Measurements from ENCODE around the gene PROKR1.
"Not testable (repeated sequence)": the region's sequence is repeated elsewhere in the genome, so short reads cannot be mapped to it uniquely, and the experiment has no call there.

PROKR1 gene

DNA sequence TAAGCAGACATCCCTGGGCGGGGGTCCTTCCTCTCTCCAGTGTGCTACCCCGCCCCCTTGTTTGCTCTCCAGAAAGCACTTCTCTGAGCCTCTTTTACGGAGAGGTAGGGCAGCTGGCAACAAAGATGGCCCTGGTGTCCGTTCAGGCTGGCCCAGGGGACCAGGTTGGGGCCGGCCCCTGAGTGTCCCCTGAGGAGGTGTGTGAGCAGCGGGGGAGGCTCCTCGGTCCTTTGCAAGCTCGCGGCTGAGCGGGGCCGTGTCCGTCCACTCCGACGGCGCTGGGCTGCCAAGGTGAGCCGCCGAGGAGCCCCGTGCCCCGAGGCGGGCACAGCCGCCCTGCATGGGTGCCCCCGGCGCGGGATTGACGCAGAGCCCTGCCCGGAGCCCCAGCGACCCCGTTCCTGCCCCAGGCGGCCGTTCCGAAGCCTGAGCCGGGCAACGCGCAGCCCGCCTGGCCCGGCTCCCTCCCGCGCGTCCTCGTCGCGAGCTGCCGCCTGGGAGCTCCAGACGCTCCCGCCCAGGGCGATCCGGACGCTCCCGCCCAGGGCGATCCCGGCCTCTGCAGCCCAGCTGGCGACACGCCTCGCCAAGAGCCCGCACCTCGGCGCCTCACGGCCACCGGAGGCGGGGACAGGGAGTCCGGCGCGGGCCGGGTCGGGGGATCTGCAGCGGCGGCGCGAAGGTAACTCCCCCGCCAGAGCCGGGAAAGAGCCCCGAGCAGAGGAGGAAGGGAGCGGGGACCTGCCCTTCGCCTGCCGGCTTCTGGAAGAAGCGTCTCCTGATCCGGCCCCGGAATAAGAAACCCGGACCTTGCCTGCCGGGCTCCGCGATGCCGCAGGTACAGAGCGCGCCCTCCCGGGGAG lies at the start of gene PROKR1:
PROKR1 (plus strand) TSS at position 569 of the 863 bp plus-strand sequence. CDS start 2,243 bp downstream, outside the sequence.
- peak; percentile 41 for DNase-seq

GRCh38 chr2:68594041-68594440 lies 49.3 kb upstream of the PROKR1 start:
- DNase-seq: no peak

- peak; percentile 13 for DNase-seq
These were observed 48.5 kb upstream of the PROKR1 start for GRCh38 chr2:68594674-68595492.

- DNase-seq: not testable (repeated sequence)
These were observed 47.9 kb upstream of the PROKR1 start for GRCh38 chr2:68595493-68595785.

GRCh38 chr2:68600495-68600894 lies 42.9 kb upstream of the PROKR1 start:
- not testable (repeated sequence) for DNase-seq

GRCh38 chr2:68603059-68603458 lies 40.3 kb upstream of the PROKR1 start:
- DNase-seq: no peak

DNA sequence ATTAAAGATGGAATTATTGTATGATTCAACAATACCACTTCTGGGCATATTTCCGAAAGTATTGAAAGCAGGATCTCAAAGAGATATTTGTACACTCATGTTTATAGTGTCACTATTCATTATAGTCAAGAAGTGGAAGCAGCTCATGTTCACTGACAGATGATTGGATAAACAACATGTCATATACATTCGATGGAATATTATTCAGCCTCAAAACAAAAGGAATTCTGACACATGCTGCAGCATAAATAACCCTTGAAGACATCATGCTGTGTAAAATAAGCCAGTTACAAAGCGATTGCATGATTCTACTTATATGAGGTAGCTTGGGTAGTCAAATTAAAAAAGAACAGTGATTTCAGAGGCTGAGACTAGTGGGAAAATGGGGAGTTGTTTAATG lies 39.3 kb upstream of the PROKR1 start:
- DNase-seq: no peak

- no peak for DNase-seq
These were observed 37.4 kb upstream of the PROKR1 start for GRCh38 chr2:68605939-68606338.

DNA sequence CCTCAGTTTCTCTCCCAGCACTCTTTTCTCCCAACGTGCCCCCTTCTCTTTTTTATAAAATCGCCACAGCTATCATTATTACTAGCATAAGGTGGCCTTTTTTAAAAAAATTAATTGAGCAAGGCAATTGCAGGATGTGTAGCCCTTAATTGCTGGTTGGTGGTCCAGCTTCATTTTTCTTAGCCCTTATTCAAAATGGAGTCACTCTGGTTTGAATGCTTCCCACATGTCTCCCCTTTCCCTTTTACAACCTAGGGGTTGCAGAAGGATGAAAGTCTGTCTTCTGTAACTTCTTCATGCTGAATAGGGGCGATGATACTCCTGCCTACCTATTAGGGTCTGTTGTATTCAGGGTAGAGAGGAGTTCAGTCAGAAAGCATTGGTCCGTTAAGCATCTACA lies 36.6 kb upstream of the PROKR1 start:
- no peak for DNase-seq

DNA sequence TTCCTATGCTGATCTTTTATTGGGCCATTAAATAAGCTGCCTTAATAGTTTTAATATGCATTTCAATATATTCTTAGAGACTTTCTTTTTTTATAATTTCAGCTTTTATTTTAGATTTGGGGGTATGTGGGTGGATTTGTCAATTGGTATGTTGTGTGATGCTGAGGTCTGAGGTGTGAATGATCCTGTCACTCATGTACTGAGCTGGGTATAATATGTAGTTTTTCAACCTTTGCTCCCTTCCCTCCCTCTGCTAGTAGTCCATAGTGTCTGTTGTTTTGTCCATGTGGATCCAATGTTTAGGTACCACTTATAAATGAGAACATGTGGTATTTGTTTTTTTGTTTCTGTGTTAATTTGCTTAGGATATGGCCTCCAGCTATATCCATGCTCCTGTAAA lies 35.5 kb upstream of the PROKR1 start:
- no peak for DNase-seq

GRCh38 chr2:68612765-68613519 lies 30.4 kb upstream of the PROKR1 start:
- DNase-seq: no peak

DNA sequence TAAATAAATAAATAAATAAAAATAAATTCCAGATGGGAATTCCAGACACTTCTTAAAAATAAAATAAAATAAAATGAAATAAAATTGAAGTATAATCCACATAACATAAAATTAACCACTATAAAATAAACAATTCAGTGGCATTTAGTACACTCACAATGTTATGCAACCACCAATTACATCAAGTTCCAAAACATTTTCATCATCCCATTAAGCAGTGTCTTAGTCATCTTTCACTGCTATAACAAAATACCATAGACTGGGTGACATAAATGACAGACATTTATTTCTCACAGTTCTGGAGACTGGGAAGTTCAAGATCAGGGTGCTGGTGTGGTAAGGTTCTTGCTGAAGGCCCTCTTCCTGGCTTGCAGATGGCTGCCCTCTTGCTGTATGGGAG lies 22.6 kb upstream of the PROKR1 start:
- no peak for DNase-seq

DNA sequence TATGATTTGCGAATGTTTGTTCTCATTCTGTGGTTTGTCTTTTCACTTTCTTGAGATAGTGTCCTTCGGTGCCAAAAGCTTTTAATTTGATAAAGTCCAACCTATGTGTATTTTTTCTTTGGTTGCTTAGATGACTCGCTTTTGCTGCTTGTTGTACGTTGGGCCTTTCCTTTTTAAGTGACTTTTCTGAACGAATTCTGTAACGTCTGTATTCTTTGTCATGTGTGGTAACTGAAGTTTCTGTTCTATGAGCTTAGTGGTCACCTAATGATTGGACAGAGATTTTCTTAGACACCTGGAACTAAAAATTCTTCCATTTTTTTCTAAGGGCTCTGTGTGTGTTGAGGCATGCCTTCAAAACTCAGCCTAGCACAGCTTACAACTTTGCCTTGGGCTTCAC lies 19.6 kb upstream of the PROKR1 start:
- no peak for DNase-seq

DNA sequence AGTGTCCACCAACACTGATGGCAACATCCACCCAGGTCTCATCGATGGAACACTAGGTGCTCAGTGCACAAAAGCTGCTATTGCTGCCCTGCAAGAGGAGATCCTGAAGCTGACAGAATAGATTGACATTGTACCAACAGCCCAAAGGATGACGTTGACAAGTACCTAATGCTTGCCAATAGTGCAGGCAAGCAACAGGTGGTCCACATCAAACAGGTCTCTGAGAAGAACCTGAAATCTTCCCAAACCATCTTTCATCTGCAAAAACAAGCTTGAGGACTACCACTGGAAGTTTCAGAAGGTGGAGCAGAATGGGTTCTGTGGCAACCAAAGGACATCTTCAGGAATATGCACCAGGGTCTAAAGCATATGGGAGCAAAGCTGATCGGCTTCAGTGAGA lies 15.8 kb upstream of the PROKR1 start:
- DNase-seq: no peak

DNA sequence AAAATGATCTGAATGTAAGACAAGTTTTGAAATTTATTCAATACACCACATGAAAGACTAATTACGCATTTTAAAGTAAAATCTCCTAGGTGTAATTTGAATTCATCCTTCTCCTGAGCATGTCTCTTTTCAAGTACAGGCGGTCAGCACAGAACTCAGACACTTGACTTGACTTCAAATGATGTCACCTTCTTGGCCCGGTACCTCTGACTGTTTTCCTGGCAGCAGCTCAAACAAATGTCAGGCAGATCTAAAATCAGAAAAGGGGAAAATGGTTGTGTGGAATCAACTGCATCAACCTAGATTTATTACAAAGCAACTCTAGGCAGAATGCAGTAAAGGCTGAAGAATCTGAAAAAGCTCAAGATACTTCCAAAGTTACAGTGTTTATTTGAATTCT lies 11.4 kb upstream of the PROKR1 start:
- DNase-seq: no peak

DNA sequence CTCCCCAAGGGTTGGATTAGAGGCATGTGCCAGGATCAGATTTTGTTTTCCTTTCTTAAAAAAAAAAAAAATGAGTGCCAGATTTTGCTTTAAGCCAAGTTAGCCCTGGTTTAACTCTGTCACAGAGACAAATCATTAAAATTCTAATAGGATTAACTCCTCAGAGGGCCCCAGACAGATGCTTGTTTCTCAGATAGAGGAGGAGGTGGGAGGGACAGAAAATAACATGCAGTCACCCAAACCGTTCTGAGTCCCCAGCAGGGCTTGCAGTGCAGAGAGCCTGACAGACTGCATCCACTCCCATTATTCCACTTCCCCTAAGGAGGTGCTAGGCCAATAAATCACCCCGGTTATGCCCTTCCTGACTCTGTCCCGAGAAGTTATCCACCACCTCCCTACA lies 6.3 kb upstream of the PROKR1 start:
- no peak for DNase-seq

- DNase-seq: no peak
These were observed 601 bp downstream of the PROKR1 start for GRCh38 chr2:68643874-68644485.

DNA sequence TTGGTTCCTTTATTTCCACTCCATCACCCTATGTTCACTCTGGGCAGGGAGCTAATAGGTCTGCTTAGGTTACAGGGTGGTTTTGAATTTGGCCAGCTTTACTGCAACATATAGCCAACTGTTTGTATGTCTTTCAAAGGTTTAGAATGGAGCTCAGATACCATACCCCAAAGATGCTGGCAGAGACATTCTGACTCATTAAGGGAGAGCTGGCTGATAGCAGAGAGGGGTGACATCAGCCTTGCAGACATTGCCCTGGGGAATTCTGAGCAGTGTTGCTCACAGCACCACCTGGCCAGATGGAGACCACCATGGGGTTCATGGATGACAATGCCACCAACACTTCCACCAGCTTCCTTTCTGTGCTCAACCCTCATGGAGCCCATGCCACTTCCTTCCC lies 2.1 kb downstream of the PROKR1 start:
- no peak for DNase-seq

DNA sequence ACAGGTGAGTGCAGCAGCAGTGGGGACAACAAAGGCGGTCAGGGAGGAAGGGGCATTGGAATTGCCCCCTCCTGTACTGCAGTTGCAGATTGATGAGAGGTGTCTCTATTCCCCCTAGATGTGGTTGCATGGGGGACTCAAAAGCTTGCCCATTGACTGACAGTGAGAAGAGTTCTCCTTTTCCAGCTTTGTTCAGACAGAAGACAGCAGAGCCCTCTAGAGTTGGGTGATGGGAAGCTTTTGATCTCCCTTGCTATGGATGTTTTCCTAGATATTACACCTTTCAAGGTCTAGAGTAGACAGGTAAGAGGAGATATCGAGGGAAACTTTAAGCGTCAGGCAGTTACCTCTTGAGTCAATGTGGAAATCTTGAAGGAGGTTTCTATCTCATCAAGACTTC lies 2.9 kb downstream of the PROKR1 start:
- no peak for DNase-seq

DNA sequence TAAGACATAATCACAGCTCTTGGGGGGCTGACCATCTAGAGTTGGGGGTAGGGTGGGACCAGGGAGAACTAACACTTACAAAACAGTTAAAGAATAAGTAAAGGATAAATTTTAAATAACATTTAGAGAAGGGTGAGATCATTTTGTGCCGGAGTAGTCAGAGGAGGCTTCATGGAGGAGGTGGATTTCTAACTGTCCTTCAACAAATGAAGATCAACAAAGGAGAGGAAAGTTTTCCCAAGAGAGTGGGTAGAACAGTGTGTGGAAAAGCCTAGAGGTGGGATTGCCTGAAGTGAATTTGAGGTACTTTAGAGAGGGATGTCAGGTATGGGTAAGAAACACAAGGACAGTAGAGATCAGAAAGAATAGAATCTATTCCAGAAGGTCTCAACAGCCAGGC lies 7.3 kb downstream of the PROKR1 start:
- DNase-seq: no peak

DNA sequence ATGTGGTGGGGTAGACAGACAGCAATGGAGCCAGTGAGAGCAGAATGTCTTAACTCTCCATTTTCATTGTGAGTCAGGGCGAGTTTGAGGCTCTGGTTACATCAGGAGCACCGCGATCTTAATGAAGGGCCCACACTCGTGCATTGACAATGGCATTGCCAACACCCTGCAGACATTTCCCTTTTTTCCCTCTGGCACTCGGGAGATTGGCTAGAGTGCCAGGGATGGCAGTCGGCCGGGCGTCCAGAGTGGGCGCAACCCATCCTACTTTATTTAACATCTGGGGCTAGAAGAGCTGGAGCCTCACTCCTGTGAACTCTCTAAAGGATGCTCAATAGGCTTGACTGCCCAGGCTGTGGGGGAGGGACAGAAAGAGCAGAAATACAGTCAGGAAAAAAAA lies 9.7 kb downstream of the PROKR1 start:
- DNase-seq: no peak

DNA sequence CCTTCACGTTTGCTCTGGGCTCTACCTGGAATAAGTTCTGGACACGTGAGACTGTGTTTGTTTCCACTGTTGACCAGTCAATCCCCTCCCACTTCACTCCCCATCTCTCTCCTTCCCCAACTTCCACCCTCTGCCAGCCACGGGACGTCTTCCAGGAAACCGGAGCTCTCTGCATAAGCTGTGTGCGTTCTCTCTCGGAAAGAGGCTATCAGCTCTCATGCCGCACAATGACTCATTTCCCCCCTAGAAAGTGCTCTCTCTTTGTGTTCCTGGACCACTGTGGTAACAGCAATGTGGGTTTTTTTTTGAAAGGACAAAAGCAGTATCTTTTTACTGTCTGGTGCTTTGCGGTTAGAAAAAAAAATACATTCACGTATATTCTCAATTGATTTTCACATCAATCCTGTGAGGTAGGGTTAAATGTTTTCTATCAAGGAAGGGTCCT lies 10.2 kb downstream of the PROKR1 start:
- no peak for DNase-seq

DNA sequence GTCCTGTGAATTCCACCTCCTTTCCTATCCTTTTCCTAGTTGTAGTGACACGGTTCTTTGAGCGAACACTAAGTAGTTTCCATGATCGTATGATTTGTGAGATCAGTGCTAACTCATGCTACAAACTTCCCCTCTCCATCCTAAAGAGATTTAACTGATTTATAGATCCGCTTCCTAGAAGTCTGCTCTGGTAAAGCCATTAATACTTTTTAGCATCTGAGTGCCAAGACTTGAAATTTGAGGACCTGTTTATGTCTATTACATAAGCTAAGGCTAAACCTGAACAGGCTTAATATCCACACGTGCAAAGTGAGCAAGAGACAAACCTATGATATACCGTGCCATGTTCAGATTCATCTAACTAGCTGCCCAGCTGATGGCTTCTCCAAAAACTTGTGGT lies 14.9 kb downstream of the PROKR1 start:
- DNase-seq: no peak

All from NCI-H510A treated with DMSO at 0.1 percent for 48 hours (cell line).